GM21526 (cell line): ENCODE measurements around the gene CALR.
"Not testable (repeated sequence)": the region's sequence is repeated elsewhere in the genome, so short reads cannot be mapped to it uniquely, and the experiment has no call there.

Experiments used
- ATAC-seq: cut with Tn5 transposase; IDR thresholded peaks from one replicate; pipeline ENCODE4 v1.9.1; 2021; ENCODE audit warnings: moderate library complexity; ENCODE audit not compliant: unreplicated experiment, low FRiP score

The CALR gene

DNA sequence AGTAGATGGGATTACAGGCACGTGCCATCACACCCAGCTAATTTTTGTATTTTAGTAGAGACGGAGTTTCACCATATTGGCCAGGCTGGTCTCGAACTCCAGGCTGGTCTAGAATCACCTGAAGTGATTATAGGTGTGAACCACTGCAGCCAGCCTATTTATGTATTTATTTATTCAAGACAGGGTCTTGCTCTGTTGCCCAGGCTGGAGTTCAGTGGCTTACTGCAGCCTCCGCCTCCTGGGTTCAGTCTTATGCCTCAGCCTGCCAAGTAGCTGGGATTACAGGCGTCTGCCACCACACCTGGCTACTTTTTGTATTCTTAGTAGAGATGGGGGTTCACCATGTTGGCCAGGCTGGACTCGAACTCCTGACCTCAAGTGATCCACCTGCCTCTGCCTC lies 13.6 kb downstream of the CALR start:
- ATAC-seq: not testable (repeated sequence)

DNA sequence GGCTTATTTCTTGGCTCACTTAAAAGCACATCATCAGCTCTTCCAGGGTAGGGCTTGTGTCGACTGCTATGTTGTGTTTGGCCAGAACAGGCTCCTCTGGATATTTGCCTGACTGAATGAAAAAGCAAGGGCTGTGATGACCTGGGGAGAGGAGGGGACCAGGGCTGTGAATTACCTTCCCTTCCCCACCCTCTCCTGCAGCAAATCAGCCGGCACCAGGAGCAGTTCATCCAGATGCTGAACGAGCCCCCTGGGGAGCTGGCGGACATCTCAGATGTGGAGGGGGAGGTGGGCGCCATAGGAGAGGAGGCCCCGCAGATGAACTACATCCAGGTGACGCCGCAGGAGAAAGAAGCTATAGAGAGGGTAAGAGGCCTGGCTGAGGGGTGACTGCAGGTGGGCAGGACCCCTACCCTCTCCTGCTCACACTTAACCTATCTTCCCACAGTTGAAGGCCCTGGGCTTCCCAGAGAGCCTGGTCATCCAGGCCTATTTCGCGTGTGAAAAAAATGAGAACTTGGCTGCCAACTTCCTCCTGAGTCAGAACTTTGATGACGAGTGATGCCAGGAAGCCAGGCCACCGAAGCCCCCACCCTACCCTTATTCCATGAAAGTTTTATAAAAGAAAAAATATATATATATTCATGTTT lies 14.2 kb downstream of the CALR start:
- no peak for ATAC-seq

DNA sequence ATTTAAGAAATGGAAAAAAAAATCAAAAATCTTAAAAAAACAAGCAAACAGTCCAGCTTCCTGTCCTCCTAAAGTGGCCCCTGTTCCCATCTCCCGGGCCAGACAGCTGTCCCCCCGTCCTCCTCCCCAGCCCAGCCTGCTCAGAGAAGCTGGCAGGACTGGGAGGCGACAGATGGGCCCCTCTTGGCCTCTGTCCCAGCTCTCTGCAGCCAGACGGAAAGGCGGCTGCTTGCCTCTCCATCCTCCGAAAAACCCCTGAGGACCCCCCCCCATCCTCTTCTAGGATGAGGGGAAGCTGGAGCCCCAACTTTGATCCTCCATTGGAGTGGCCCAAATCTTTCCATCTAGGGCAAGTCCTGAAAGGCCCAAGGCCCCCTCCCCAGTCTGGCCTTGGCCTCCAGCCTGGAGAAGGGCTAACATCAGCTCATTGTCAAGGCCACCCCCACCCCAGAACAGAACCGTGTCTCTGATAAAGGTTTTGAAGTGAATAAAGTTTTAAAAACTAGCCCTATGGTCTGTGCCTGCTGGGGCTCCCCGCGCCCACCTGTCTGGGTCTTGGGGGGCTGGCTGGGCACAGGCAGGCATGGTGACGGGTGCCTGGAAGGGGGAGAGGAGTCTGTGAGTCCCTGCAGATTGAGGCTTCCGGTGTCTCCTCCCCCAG lies 14.9 kb downstream of the CALR start:
- ATAC-seq: no peak

DNA sequence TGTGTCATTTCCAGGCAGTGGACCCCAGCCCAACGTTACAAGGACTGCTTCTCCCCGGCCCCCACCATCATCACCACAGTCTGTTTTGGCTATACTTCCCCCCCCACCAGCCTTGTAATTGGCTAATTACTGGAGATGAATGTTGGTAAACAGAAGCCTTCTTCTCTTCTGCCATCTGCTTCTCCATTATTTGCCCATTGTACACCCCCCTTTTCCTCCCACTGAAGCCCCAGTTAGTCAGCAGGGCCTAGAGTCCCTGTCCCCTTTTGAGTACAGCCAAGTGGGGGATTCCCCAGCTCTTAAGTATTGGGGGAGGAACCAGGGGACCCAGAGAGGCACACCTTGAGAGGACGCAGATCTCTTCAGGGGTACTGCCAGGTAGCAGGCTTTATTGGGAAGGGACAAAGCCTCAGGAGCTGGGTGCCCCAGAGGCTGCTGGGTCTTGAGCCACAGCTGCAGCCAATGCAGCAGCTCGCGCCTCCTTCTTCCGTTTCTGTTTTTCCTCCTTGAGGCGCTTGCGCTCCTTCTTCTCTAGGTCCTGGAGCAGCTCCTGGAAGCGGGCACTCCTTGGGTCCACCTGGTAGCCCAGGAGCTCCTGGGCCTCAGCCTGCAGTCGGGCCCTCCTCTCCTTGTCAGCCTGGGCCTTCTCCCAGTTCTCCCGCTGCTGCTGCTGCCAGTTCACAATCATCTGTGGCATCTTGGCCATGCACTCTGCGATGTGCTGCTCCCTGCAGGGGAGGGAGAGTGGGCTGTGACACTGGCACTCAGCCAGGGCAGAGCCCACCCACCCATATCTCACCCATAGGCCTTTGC lies 15.6 kb downstream of the CALR start:
- ATAC-seq: no peak

DNA sequence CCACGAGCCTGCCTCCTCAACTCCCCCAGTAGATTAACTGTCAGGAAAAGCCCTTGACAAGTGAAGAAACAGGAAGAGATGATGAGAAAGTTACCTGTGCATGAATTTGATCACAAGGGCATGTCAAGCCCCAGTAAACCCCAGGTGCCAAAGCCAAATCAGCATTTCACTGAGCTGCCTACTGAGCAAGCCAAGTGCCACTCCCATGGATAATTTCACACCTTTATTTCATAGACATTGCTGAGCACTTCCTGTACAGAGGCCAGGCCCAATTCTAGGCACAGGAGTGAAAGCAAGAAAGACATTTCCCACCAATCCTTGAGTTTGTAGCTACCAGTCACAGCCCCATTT lies 16.2 kb downstream of the CALR start:
- no peak for ATAC-seq

DNA sequence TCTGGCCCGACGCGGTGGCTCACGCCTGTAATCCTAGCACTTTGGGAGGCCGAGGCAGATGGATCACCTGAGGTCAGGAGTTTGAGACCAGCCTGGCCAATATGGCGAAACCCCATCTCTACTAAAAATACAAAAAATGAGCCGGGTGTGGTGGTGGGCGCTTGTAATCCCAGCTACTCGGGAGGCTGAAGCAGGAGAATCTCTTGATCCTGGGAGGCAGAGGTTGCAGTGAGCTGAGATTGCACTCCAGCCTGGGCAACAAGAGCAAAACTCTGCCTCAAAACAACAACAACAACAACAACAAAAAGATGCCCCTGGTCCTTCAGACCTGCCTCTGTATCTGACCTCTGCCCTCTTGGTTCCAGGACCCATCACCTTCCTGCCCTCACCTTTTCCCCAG lies 17.2 kb downstream of the CALR start:
- not testable (repeated sequence) for ATAC-seq

DNA sequence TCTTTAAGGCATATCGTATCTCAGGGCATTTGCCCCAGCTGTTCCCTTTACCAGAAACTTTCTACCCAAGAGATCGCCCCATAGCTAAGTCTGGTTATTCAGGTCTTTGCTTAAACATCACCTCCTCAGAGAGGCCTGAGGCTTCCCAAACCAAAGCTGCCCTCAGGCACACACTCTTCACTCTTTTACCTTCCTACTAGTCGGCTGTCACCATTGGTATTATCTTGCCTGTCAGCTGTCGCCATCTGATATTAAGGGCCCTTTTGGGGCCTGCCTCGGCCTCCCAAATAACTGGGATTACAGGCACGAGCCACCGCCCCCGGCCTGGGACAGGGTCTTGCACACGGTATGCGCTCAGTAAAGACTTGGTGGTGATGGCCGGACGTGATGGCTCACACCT lies 17.6 kb downstream of the CALR start:
- no peak for ATAC-seq

DNA sequence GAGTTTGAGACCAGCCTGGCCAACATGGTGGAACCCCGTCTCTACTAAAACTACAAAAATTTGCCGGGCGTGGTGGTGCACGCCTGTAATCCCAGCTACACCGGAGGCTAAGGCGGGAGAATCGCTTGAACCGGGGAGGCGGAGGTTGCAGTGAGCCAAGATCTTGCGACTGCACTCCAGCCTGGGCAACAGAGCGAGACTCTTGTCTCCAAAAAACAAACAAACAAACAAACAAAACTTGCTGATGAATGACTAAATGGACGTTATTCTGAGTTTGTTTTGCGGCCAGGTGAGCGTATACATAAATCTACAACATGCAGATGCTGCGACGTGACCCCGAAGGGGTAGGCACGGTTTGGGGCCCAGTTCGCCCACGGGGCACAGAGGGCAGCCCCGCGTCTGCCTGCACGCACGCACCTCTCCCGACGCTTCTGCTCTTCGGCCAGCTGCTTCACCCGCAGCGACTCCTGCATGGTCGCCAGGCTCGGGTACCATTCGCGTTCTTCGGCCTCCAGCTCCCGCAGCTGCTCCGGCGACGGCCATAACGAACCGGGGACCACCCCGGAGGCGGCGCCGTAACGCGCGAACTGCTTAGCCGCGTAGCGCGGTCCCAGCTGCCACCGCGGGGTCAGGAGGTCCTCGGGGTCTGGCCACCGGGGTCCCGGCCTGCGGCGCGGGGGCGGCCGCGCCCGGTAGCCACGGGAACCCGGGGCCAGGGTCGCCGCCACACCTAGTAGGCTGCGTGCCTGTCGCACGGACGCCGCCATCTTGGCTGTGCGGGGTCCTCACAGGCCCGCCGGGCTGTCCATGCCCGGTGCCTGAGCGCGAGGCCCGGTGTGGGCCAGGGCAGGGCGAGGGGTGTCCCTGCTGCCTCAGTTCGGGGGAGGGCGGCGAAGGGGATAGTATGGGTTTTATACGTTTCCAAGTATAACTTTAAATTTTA lies 18.3 kb downstream of the CALR start, which contains the start of gene GADD45GIP1:
TSS of gene GADD45GIP1 (minus strand) at position 778 of the 943 bp plus-strand sequence. CDS start at position 767, 11 bp downstream.
- peak; percentile 62 for ATAC-seq

DNA sequence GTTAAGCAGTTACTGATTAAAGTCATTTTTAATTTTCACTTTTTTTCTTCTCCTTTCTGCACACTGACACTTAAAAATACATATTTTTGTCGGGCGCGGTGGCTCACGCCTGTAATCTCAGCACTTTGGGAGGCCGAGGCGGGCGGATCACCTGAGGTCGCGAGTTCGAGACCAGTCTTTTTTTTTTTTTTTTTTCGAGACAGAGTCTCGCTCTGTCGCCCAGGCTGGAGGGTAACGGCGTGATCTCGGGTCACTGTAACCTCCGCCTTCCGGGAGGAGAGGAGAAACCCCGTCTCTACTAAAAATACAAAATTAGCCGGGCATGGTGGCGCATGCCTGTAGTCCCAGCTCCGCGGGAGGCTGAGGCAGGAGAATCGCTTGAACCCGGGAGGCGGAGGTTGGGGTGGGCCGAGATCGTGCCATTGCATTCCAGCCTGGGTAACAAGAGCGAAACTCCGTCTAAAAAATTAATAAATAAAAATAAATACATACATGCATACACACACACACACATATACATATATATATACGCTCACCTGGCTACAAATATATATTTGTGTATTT lies 19.1 kb downstream of the CALR start:
- not testable (repeated sequence) for ATAC-seq

DNA sequence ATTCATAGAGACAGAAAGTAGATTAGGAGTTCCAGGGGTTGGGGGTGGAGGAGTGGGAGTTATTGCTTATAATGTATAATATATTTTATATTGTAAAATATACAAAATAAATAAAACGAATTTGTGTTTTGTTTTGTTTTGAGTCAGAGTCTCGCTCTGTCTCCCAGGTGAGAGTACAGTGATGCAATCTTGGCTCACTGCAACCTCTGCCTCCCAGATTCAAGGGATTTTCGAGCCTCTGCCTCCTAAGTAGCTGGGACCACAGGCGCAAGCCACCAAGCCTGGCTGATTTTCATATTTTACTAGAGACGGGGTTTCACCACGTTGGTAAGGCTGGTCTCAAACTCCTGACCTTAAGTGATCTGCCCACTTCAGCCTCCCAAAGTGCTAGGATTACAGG lies 21.1 kb downstream of the CALR start:
- ATAC-seq: no peak

DNA sequence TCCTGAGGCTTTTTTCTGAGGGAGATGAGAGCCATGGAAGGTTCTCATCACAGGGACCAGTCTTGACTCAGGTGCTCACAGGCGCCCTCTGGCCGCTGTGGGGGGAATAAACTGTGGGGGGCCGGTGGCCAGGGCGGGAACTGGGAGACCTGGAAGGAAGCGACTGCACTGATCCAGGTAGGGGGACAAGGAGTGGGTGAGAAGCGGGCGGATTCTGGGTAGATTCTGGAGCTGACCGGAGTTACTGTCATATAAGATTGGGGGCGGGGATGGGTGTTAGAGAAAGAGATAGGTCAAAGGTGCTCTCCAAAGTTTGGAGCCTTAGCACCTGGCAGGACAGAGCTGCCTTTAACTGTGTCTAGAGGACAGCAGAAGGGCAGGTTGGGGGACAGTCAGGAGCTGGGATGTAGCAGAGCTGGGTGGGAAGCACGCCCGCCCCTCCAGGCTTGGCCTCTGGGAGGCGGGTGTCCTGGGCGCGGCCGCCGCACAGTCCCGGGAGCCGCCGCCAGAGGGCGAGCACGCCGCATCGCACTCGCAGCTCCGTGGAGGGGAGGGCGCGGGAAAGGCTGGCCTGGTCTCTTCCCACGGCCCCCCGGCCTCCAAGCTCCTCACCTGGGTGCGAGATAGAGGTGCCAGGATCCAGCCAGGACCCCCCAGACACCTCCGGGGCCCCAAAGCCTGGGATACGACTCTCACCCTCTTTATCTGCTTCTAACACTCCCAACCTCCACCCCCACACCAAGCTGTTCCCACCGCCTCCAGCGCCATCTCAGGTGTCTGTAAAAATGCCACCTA lies 26.8 kb downstream of the CALR start:
- ATAC-seq: peak; percentile 49

DNA sequence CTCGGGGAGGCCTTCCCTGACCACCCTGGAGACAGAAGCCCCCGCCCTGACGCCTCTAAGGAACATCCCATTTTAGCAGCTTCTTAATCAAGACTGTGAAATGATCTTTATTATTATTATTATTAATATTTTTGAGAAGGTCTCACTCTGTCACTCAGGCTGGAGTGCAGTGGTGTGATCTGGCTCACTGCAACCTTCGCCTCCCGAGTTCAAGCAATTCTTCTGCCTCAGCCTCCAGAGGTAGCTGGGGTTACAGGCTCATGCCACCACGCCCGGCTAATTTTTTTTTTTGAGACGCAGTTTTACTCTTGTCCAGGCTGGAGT lies 27.4 kb downstream of the CALR start:
- no peak for ATAC-seq

DNA sequence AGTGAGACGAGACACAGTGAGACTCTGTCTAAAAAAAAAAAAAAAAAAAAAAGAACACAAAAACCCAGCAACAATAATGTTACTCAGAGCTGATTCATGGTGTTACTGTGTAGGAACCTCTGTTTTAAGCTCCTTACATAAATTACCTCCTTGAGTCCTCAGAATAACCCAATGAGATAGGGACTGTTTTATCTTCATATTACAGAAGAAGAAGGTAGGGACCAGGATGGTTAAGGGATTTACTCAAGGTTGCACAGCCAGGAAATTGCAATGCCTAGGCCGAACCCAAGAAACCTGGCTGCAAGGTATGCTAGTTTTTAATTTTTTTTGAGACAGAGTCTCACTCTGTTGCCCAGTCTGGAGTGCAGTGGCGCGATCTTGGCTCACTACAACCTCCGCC lies 29.5 kb downstream of the CALR start:
- ATAC-seq: no peak

DNA sequence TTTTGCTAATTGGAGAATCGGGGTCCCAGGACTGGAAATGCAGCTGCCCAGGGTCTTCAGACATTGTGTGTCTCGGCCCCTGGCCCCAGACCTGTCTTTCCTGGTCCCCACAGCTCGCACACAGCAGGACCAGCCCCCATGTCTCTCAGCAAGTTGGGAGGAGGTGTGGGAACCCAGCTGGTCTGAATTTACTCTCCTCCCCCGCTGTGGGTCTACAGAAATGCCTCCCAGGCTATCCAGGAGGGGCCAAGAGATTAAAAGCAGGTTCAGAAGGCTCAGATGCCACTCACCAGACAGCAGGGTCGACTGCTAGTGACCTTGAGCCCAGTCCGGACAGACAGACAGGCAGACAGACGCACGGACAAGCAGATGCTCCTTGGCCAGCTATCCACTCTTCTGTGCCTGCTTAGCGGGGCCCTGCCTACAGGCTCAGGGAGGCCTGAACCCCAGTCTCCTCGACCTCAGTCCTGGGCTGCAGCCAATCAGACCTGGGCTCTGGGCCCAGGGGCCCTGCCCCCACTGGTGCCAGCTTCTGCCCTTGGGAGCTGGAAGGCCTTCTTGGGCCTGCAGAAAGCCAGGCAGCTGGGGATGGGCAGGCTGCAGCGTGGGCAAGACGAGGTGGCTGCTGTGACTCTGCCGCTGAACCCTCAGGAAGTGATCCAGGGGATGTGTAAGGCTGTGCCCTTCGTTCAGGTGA lies 31.0 kb downstream of the CALR start, which contains the start of gene DAND5:
TSS of gene DAND5 (plus strand) at position 285 of the 697 bp plus-strand sequence. CDS start at position 370, 85 bp downstream.
- no peak for ATAC-seq

DNA sequence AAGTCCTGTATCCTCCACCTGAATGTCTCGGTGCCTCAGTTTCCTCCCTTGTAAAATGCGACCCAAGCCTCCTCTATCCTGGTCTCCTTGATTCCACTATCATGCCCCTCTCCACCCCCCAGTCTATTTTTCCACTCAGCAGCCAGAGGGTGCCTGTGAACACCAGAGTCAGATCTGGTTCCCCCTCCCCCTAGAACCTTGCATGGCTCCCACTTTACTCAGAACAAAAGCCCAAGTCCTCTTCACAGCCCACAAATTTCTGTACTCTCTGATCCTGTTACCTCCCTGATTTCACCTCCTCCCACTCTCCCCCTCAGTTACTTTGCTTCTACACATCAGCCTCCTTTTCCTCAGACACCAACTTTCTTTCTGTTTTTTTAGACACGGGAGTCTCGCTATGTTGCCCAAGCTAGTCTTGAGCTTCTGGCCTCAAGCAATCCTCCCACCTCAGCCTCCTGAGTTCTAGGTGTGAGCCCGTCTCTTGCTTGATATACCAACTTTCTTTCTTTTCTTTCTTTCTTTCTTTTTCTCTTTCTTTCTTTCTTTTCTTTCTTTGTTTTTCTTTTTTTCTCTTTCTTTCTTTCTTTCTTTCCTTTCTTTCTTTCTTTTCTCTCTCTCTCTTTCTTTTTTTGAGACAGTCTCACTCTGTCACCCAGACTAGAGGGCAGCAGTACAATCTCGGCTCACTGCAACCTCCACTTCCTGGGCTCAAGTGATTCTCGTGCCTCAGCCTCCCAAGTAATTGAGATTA lies 31.8 kb downstream of the CALR start:
- ATAC-seq: no peak

DNA sequence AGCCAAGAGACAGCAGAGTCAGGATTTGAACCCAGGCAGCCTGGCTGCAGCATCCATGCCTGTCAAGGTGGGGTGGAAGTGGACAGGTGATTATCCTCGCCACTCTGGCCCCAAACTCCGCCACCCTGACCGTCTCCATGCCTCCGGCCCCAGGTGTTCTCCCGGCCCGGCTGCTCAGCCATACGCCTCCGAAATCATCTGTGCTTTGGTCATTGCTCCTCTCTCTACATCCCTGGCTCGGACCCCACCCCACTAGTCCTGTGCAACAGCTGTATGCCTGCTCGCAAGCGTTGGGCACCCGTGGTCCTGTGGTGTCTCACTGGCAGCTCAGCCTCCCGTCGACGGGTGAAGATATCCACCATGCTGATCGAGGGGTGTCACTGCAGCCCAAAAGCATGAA lies 34.8 kb downstream of the CALR start:
- no peak for ATAC-seq

DNA sequence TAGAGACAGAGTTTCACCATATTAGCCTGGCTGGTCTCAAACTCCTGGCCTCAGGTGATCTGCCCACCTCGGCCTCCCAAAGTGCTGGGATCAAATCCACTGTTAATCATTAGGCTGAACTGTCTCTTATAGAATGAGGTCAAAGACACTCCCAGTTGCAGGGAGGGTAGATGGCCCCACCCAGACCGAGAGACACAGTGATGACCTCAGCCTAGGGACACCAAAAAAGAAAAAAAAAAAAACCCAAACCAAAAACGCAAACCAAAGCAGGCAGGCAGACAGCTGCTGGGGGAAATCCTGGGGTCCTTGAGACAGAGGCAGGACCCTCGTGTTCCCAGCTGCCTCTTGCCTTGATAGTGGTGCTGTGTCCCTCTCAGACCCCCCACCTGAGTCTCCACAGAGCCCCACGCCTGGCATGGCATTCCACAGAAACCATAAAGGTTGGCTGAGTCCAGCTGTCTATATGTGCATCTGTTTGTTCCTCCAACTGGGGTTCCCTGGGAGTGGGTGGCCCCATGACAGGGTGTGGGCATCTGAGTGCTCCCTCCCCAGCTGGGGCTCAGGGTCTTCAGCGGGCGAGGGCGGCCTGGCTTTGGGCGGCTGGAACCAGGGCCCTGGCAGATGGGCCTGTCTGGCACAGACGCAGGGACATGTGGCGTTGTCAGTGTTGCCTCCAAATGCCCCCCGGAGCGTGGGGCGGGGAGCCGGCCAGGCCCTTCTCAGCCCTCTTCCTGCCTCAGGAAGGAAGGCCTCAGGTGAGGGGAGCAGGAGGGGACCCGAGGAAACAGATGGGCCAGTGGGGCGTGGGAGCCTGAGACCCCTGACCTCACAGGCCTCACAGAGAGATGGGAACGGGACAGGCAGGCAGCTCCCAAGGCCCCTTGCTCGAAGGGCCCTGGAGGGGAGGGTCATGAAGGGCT lies 36.2 kb downstream of the CALR start:
- ATAC-seq: no peak
